HCT116 (cell line): ENCODE results near the gene UBR2. TPM values are rescaled to one million over a fixed set of nuclear protein-coding genes. Genes with fewer than 3 reads are reported as not detected.

Experiments
- ATAC-seq: fragments of 200-7000 bp; cut with Tn5 transposase; 2 replicates; pipeline ENCODE4 v1.9.1; 2020; ENCODE audit warnings: mild to moderate bottlenecking, moderate library complexity
- BruUV-seq: library from RNA; stranded (reverse); fragments of 400-500 nt; replicated peaks from 2 replicates; lab custom pipeline; 2021; lab: Mats Ljungman, UMichigan
- CTCF ChIA-PET: fragments of 300-600 bp; sonication (Branson Sonifier 250); formaldehyde crosslinking; loops from one replicate; lab custom pipeline; 2021; ENCODE audit warnings: antibody characterized with exemption; lab: Charles Lee
- POLR2A ChIA-PET: fragments of 300-600, 350-600 bp; sonication (Branson Sonifier 250); formaldehyde crosslinking; loops from one replicate; lab custom pipeline; 2021; ENCODE audit warnings: antibody characterized with exemption; lab: Charles Lee
- RAD21 ChIA-PET, 2 experiments: fragments of 300-600 bp; sonication (Branson Sonifier 250); formaldehyde crosslinking; loops; one replicate each; lab custom pipeline; 2023; ENCODE audit warnings: low total read pairs in 2 of 2; ENCODE audit not compliant: uncharacterized antibody in 2 of 2, unreplicated experiment in 2 of 2, low non-redundant PET in 1 of 2; lab: Charles Lee
- DNase-seq: peaks from one replicate; pipeline ENCODE4 v3.0.0-alpha.2; 2010; ENCODE audit warnings: low read depth, low spot score
- H2AFZ ChIP-seq: fragments of 200-600 bp; shearing (Covaris generic), sonication (generic); 2 replicates; pipeline ENCODE4 v1.6.1; 2017; ENCODE audit warnings: low read depth, mixed run types, mixed read lengths, antibody characterized with exemption, low read length; ENCODE audit not compliant: poor library complexity, severe bottlenecking
- H3K27ac ChIP-seq: 2 replicates; pipeline ENCODE4 v1.5.1; 2012; ENCODE audit warnings: low read depth, low read length
- H3K27me3 ChIP-seq: fragments of 200-600 bp; sonication (generic); 2 replicates; pipeline ENCODE4 v1.6.1; 2016; ENCODE audit warnings: mixed run types, low read length, mixed read lengths; ENCODE audit not compliant: insufficient read depth
- H3K36me3 ChIP-seq, 2 experiments: fragments of 200-500 bp in 1 of 2; fragments of 200-600 bp in 1 of 2; sonication (Bioruptor generic) in 1 of 2; sonication (generic) in 1 of 2; 2 replicates each; pipeline versions ENCODE4 v1.5.1 to v1.6.1; 2014 to 2016; ENCODE audit warnings: low read length in 2 of 2, inconsistent platforms in 1 of 2, mixed read lengths in 1 of 2, mixed run types in 1 of 2; ENCODE audit not compliant: insufficient read depth in 2 of 2, control insufficient read depth in 1 of 2
- H3K4me1 ChIP-seq, 2 experiments: fragments of 200-600 bp in 1 of 2; sonication (generic) in 1 of 2; 2 replicates each; pipeline versions ENCODE4 v1.5.1 to v1.6.1; 2012 to 2017; ENCODE audit warnings: low read length in 2 of 2, inconsistent platforms in 1 of 2, mild to moderate bottlenecking in 1 of 2, mixed read lengths in 1 of 2, mixed run types in 1 of 2, moderate library complexity in 1 of 2; ENCODE audit not compliant: insufficient read depth in 2 of 2, control insufficient read depth in 1 of 2
- H3K4me2 ChIP-seq: fragments of 200-600 bp; sonication (generic); 2 replicates; pipeline ENCODE4 v1.6.1; 2017; ENCODE audit warnings: mixed run types, low read length, mixed read lengths
- H3K4me3 ChIP-seq, 2 experiments: fragments of 200-600 bp in 1 of 2; sonication (generic) in 1 of 2; replicated peaks in 1 of 2; 2 replicates each; pipeline ENCODE4 v1.5.1; 2011 to 2016; ENCODE audit warnings: low read length in 2 of 2, control low read depth in 1 of 2, low read depth in 1 of 2, mild to moderate bottlenecking in 1 of 2, mixed read lengths in 1 of 2, mixed run types in 1 of 2
- H3K79me2 ChIP-seq: fragments of 200-600 bp; sonication (generic); 2 replicates; pipeline ENCODE4 v1.6.1; 2017; ENCODE audit warnings: mild to moderate bottlenecking, mixed run types, low read length, moderate library complexity, mixed read lengths; ENCODE audit not compliant: insufficient read depth
- H3K9ac ChIP-seq: fragments of 200-600 bp; sonication (generic); 2 replicates; pipeline ENCODE4 v1.6.1; 2016; ENCODE audit warnings: low read length, mixed read lengths
- H3K9me2 ChIP-seq: fragments of 200-600 bp; sonication (generic), shearing (Covaris generic); 2 replicates; pipeline ENCODE4 v1.6.1; 2017; ENCODE audit warnings: mixed run types, mild to moderate bottlenecking, moderate library complexity; ENCODE audit not compliant: insufficient read depth
- H3K9me3 ChIP-seq, 2 experiments: fragments of 200-500 bp in 1 of 2; fragments of 200-600 bp in 1 of 2; sonication (Bioruptor generic) in 1 of 2; sonication (generic) in 1 of 2; 2 replicates each; pipeline ENCODE4 v1.6.1; 2014 to 2017; ENCODE audit warnings: low read length in 2 of 2, mixed read lengths in 2 of 2, inconsistent platforms in 1 of 2, low read depth in 1 of 2, mild to moderate bottlenecking in 1 of 2, mixed run types in 1 of 2, moderate library complexity in 1 of 2; ENCODE audit not compliant: control insufficient read depth in 1 of 2, insufficient read depth in 1 of 2
- H4K20me1 ChIP-seq: fragments of 200-600 bp; sonication (generic), shearing (Covaris generic); 2 replicates; pipeline ENCODE4 v1.6.1; 2017; ENCODE audit warnings: mixed run types, mild to moderate bottlenecking, moderate library complexity; ENCODE audit not compliant: insufficient read depth
- ATF3 ChIP-seq: IDR thresholded peaks from 2 replicates; pipeline ENCODE4 v1.6.1; 2012
- CBX3 ChIP-seq: IDR thresholded peaks from 2 replicates; pipeline ENCODE4 v1.6.1; 2012; ENCODE audit warnings: low read depth
- CEBPB ChIP-seq: IDR thresholded peaks from 2 replicates; pipeline ENCODE4 v1.6.1; 2012; ENCODE audit warnings: low read depth
- ELF1 ChIP-seq: IDR thresholded peaks from 2 replicates; pipeline ENCODE4 v1.6.1; 2012; ENCODE audit warnings: low read depth, borderline replicate concordance
- EZH2 ChIP-seq: fragments of 200-600 bp; sonication (generic); IDR thresholded peaks from 2 replicates; pipeline ENCODE4 v1.6.1; 2017; ENCODE audit warnings: antibody characterized with exemption, mixed run types
- JUND ChIP-seq: IDR thresholded peaks from 2 replicates; pipeline ENCODE4 v1.6.1; 2012
- POLR2A ChIP-seq: IDR thresholded peaks from 2 replicates; pipeline ENCODE4 v1.7.0; 2011; ENCODE audit warnings: borderline replicate concordance; ENCODE audit not compliant: insufficient read depth, insufficient read length; ENCODE audit errors: extremely low read depth
- POLR2AphosphoS5 ChIP-seq: IDR thresholded peaks from 2 replicates; pipeline ENCODE4 v1.6.1; 2011; ENCODE audit warnings: mild to moderate bottlenecking, low read depth, low read length, moderate library complexity
- RAD21 ChIP-seq: IDR thresholded peaks from 2 replicates; pipeline ENCODE4 v1.6.1; 2012; ENCODE audit warnings: low read depth, mild to moderate bottlenecking
- REST ChIP-seq: IDR thresholded peaks from 2 replicates; pipeline ENCODE4 v1.6.1; 2012; ENCODE audit warnings: low read depth
- SIN3A ChIP-seq: IDR thresholded peaks from 2 replicates; pipeline ENCODE4 v1.6.1; 2012; ENCODE audit warnings: low read depth
- TCF7L2 ChIP-seq: IDR thresholded peaks from 2 replicates; pipeline ENCODE4 v1.7.0; 2011; ENCODE audit warnings: borderline replicate concordance, inconsistent platforms; ENCODE audit not compliant: insufficient read depth, insufficient read length; ENCODE audit errors: extremely low read depth
- YY1 ChIP-seq: IDR thresholded peaks from 2 replicates; pipeline ENCODE4 v1.6.1; 2011; ENCODE audit warnings: low read length, low read depth, moderate library complexity, mild to moderate bottlenecking; ENCODE audit not compliant: insufficient replicate concordance; ENCODE audit errors: extremely low read depth
- ZBTB33 ChIP-seq: IDR thresholded peaks from 2 replicates; pipeline ENCODE4 v1.6.1; 2011; ENCODE audit warnings: mild to moderate bottlenecking, low read length, moderate library complexity; ENCODE audit not compliant: insufficient replicate concordance; ENCODE audit errors: extremely low read depth
- ZFX ChIP-seq: fragments of 450-650 bp; IDR thresholded peaks from 2 replicates; pipeline ENCODE4 v1.6.1; 2017
- ZNF274 ChIP-seq: fragments of 200-500 bp; sonication (Bioruptor generic); IDR thresholded peaks from 2 replicates; pipeline ENCODE4 v1.6.1; 2014; ENCODE audit warnings: mild to moderate bottlenecking, low read depth, low read length, inconsistent platforms
- intact Hi-C: fragments of 100-400 bp; cut with micrococcal nuclease; formaldehyde crosslinking; loops from 2 replicates; pipeline ENCODE4 v1.10.0; 2022
- total RNA-seq: library from RNA; stranded (reverse); gene quantifications from one replicate; pipeline ENCODE4 v1.2.1, GENCODE V29; 2021; ENCODE audit not compliant: unreplicated experiment

UBR2 gene
- total RNA-seq, 1 experiment from 2014 or later = 20.5 TPM

GRCh38 chr6:42565823-42566613 is 2.2 kb downstream of the UBR2 start (continued):
- TF ChIP-seq SIN3A (no peak), ATF3 (no peak), RAD21 (no peak), YY1 (no peak), JUND (no peak), EZH2 (no peak), CEBPB (no peak)

- Histone ChIP-seq H3K36me3 (no peaks in the 10 kb centered on the region), H2AFZ (no peak overlapping the region), H3K9me3 (no peaks in the 10 kb centered on the region), H4K20me1 (peaks cover 4% of the 10 kb centered on the region; the same call in 1 of the 2 replicates), H3K79me2 (peaks cover 73% of the 10 kb centered on the region), H3K4me2 (no peak overlapping the region), H3K9me2 (no peaks in the 10 kb centered on the region), H3K27me3 (no peaks in the 10 kb centered on the region), H3K27ac (no peak overlapping the region), H3K4me3 (no peak overlapping the region), H3K9ac (no peak overlapping the region), H3K4me1 (peaks cover 2 to 22% of the 10 kb centered on the region in 2 experiments; a peak in 2 of 4 replicates)
- TF ChIP-seq POLR2AphosphoS5 = no peak
- TF ChIP-seq ATF3 = no peak
- no peak for TF ChIP-seq ZNF274
- no peak for TF ChIP-seq ELF1
- TF ChIP-seq SIN3A = no peak
- TF ChIP-seq TCF7L2 = no peak
- no peak for TF ChIP-seq REST
- TF ChIP-seq ZFX = no peak
- TF ChIP-seq EZH2 = no peak
- TF ChIP-seq CEBPB = no peak
- TF ChIP-seq CBX3 = no peak
- TF ChIP-seq RAD21 = no peak
- TF ChIP-seq YY1 = no peak
- no peak for TF ChIP-seq ZBTB33
- no peak for TF ChIP-seq POLR2A
- TF ChIP-seq JUND = no peak
- POLR2A ChIA-PET = interaction anchor here (0.7 kb wide), 1 partner anchor 10 kb away, joined by 3 read pairs; no protein-coding TSS in a partner anchor
- RAD21 ChIA-PET = no interaction called here
- BruUV-seq = no TSS peak
- no peak for DNase-seq
- no peak for ATAC-seq
- intact Hi-C loops = no loop called here
- CTCF ChIA-PET = no interaction called here
Observed at GRCh38 chr6:42566614-42567208, 2.9 kb downstream of the UBR2 start.
